Measurements from ENCODE around the gene TCERG1. TPM values are rescaled to one million over a fixed set of nuclear protein-coding genes. Genes with fewer than 3 reads are reported as not detected.

The TCERG1 gene
- total RNA-seq, 3 donors from 2014 or later = 48.0 to 119 (median 79.3) TPM

GRCh38 chr5:146482775-146483174 is 35.6 kb downstream of the TCERG1 start:
- no peak for DNase-seq (ENCODE audit: low spot score in 2 of 2)
- no peak for TF ChIP-seq POLR2AphosphoS5 (IDR thresholded peaks at IDR 0.05)
- no peak for TF ChIP-seq POLR2A (IDR thresholded peaks at IDR 0.05)
- TF ChIP-seq, protein P1, sequence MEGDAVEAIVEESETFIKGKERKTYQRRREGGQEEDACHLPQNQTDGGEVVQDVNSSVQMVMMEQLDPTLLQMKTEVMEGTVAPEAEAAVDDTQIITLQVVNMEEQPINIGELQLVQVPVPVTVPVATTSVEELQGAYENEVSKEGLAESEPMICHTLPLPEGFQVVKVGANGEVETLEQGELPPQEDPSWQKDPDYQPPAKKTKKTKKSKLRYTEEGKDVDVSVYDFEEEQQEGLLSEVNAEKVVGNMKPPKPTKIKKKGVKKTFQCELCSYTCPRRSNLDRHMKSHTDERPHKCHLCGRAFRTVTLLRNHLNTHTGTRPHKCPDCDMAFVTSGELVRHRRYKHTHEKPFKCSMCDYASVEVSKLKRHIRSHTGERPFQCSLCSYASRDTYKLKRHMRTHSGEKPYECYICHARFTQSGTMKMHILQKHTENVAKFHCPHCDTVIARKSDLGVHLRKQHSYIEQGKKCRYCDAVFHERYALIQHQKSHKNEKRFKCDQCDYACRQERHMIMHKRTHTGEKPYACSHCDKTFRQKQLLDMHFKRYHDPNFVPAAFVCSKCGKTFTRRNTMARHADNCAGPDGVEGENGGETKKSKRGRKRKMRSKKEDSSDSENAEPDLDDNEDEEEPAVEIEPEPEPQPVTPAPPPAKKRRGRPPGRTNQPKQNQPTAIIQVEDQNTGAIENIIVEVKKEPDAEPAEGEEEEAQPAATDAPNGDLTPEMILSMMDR (IDR thresholded peaks at IDR 0.05) = no peak
- Histone ChIP-seq H3K36me3 (peaks cover 11% of the 10 kb centered on the region), H3K9me3 (no peaks in the 10 kb centered on the region), H3K4me1 (no peaks in the 10 kb centered on the region), H3K27ac (no peak overlapping the region), H3K4me3 (no peak overlapping the region), H3K27me3 (no peaks in the 10 kb centered on the region)
- intact Hi-C loops (cut with DNase I; ENCODE audit: low total_unique reads) = no loop called here

- Histone ChIP-seq H3K9me3 (no peaks in the 10 kb centered on the region), H3K27ac (no peak overlapping the region), H3K4me3 (no peak overlapping the region), H3K36me3 (peaks cover 11% of the 10 kb centered on the region), H3K27me3 (no peaks in the 10 kb centered on the region), H3K4me1 (no peaks in the 10 kb centered on the region)
- DNase-seq (ENCODE audit: low spot score in 2 of 2) = no peak
- no peak for TF ChIP-seq POLR2AphosphoS5 (IDR thresholded peaks at IDR 0.05)
- intact Hi-C loops (cut with DNase I; ENCODE audit: low total_unique reads) = no loop called here
Measured at GRCh38 chr5:146484714-146485391, 37.7 kb downstream of the TCERG1 start.

DNA sequence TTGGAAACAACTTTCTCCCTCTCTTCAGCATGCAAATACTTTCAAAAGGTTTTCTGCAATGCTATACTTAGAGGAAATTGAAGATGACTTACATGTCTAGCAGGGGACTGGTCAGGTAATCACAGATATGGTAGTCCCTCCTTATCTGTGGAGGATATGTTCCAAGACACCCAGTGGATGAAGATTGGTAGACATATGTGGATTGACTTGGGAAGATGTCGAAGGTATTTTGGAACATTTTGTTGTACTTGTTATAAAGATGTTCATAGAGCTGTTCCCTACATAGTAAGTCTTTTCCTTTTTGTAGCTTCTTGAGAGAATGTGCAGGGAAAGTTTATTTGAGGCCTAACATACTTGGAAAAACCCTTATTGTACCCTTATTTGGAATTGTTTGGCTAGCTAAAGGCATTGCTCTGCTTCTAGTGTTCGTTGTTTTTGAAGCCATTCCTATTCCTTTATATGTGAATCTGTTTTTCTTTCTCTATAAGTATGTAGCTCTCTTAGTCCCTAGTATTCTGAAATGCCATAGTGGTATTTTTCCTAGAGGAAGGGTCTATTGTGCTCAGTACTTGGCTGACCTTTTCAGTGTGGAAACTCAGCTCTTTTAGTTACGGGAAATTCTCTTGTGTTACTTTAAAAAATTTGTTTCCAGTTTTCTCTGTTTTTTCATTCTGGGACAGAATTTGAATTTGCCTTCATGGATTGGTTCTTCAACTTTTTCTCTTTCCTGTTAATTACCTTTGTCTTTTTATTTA is 43.1 kb downstream of the TCERG1 start:
- Histone ChIP-seq H3K9me3 (no peaks in the 10 kb centered on the region), H3K4me3 (no peak overlapping the region), H3K4me1 (no peaks in the 10 kb centered on the region), H3K27me3 (no peaks in the 10 kb centered on the region), H3K27ac (no peak overlapping the region), H3K36me3 (no peaks in the 10 kb centered on the region)
- intact Hi-C loops (cut with DNase I; ENCODE audit: low total_unique reads) = no loop called here
- no peak for DNase-seq (ENCODE audit: low spot score in 2 of 2)
- TF ChIP-seq POLR2A (IDR thresholded peaks at IDR 0.05) = no peak
- TF ChIP-seq, protein P1 (IDR thresholded peaks at IDR 0.05) = no peak
- no peak for TF ChIP-seq POLR2AphosphoS5 (IDR thresholded peaks at IDR 0.05)

DNA sequence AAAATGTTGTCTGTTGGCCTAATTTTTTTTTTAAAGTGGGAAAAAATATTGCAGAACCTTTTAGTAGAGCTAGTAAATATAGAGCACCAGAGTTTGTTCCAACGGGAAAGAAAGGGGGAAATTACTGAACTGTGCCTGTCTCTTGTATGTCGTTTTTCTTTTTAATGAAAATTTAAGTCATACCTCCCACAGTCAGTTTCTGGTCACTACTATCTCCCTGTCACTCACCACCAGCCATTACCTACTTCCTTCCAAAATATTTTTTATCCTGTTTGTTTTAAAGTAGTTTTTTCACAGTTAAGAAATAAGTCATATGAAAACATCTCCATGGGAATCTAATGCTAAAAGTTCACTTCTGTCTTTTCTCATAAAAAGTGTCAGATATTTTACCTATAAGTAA is 47.5 kb downstream of the TCERG1 start:
- no peaks in the 10 kb centered on the region for H3K27me3 ChIP-seq
- intact Hi-C loops (cut with DNase I; ENCODE audit: low total_unique reads) = no loop called here
- no peaks in the 10 kb centered on the region for H3K4me1 ChIP-seq
- H3K9me3 ChIP-seq = no peaks in the 10 kb centered on the region
- no peak overlapping the region for H3K27ac ChIP-seq
- TF ChIP-seq POLR2AphosphoS5 (IDR thresholded peaks at IDR 0.05) = no peak
- no peak for TF ChIP-seq POLR2A (IDR thresholded peaks at IDR 0.05)
- TF ChIP-seq, protein P1 (IDR thresholded peaks at IDR 0.05) = no peak
- no peak overlapping the region for H3K4me3 ChIP-seq
- no peaks in the 10 kb centered on the region for H3K36me3 ChIP-seq
- DNase-seq (ENCODE audit: low spot score in 2 of 2) = no peak

DNA sequence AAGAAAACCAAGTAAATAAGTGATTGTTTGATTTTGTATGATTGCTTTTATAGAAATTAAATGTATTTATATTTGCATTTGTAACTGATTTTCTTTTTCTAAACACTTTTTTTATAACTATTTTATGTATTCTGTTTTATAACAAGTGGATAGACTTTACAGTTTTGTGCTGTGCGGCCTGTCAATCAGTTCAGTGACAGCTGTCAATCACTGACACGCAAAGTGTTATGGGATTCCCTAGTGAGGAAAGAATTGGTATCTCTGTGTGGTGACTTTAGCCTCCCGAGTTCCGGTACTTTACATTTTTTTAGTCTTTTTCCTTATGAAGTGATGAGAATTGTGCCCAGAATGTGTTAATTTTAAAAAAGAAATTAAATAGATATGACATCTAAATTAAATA is 52.5 kb downstream of the TCERG1 start:
- DNase-seq (ENCODE audit: low spot score in 2 of 2) = no peak
- intact Hi-C loops (cut with DNase I; ENCODE audit: low total_unique reads) = no loop called here

More for the DNA sequence above, 52.5 kb downstream of the TCERG1 start:
- no peak overlapping the region for H3K27ac ChIP-seq
- TF ChIP-seq POLR2A (IDR thresholded peaks at IDR 0.05) = no peak
- TF ChIP-seq, protein P1 (IDR thresholded peaks at IDR 0.05) = no peak
- no peak for TF ChIP-seq POLR2AphosphoS5 (IDR thresholded peaks at IDR 0.05)
- H3K4me3 ChIP-seq = no peak overlapping the region
- H3K36me3 ChIP-seq = peaks cover 7% of the 10 kb centered on the region
- no peaks in the 10 kb centered on the region for H3K4me1 ChIP-seq
- no peaks in the 10 kb centered on the region for H3K9me3 ChIP-seq
- H3K27me3 ChIP-seq = no peaks in the 10 kb centered on the region
